K562 (cell line): ENCODE data around the gene GLRX2. TPM values are rescaled to one million over a fixed set of nuclear protein-coding genes. Genes with fewer than 3 reads are reported as not detected.

Experiments
- ATAC-seq: fragments of 200-7000 bp; cut with Tn5 transposase; 3 replicates; pipeline ENCODE4 v1.9.1; 2020; ENCODE audit warnings: moderate library complexity
- BruUV-seq: library from RNA; stranded (reverse); fragments of 400-500 nt; replicated peaks from 2 replicates; lab custom pipeline; 2021; lab: Mats Ljungman, UMichigan
- CTCF ChIA-PET: fragments of 300-600 bp; formaldehyde crosslinking; extraction: SDS; loops from one replicate; lab custom pipeline; 2021; ENCODE audit warnings: low intra/inter-chr PET ratio; lab: Yijun Ruan, JAX
- POLR2A ChIA-PET: fragments of 300-600, 350-650 bp; sonication (Branson Sonifier 250); formaldehyde crosslinking; extraction: SDS; loops from one replicate; lab custom pipeline; 2021; ENCODE audit warnings: antibody characterized with exemption, inconsistent platforms; lab: Yijun Ruan, JAX
- DNase-seq, 4 experiments: peaks; one replicate each; pipeline versions ENCODE4 v3.0.0 to v3.0.0-alpha.2; 2011 to 2018; ENCODE audit warnings: low spot score in 3 of 4, mixed read lengths in 3 of 4; ENCODE audit errors: extremely low read depth in 1 of 4
- FAIRE-seq: peaks from 2 replicates; lab custom pipeline; 2011; peaks lifted over from hg19 to GRCh38; lab: Jason Lieb, UNC
- H2AFZ ChIP-seq: 2 replicates; pipeline ENCODE4 v1.6.0; 2011; ENCODE audit warnings: low read depth, low read length, control low read depth, inconsistent platforms
- H3K27ac ChIP-seq: fragments of 200-600 bp; 3 replicates; pipeline ENCODE4 v1.8.0; 2011; ENCODE audit warnings: low read depth, mild to moderate bottlenecking, control low read depth, inconsistent platforms, low read length, moderate library complexity, mixed read lengths; ENCODE audit errors: extremely low read depth
- H3K27me3 ChIP-seq, 2 experiments: fragments of 300-600 bp in 1 of 2; 2 replicates in 1 of 2; 3 replicates in 1 of 2; pipeline versions ENCODE4 v1.6.0 to v1.8.0; 2011; ENCODE audit warnings: inconsistent platforms in 2 of 2, low read length in 2 of 2, mild to moderate bottlenecking in 1 of 2, mixed read lengths in 1 of 2, moderate library complexity in 1 of 2; ENCODE audit not compliant: control insufficient read depth in 2 of 2, insufficient read depth in 2 of 2
- H3K36me3 ChIP-seq: fragments of 300-600 bp; 3 replicates; pipeline ENCODE4 v1.8.0; 2011; ENCODE audit warnings: mild to moderate bottlenecking, low read length, inconsistent platforms; ENCODE audit not compliant: control insufficient read depth, insufficient read depth
- H3K4me1 ChIP-seq, 2 experiments: fragments of 200-600 bp in 1 of 2; replicated peaks in 1 of 2; 2 replicates in 1 of 2; 3 replicates in 1 of 2; pipeline versions ENCODE4 v1.5.1 to v1.8.0; 2011; ENCODE audit warnings: inconsistent platforms in 2 of 2, low read length in 2 of 2, mild to moderate bottlenecking in 1 of 2, mixed read lengths in 1 of 2, moderate library complexity in 1 of 2; ENCODE audit not compliant: control insufficient read depth in 2 of 2, insufficient read depth in 2 of 2
- H3K4me2 ChIP-seq: 2 replicates; pipeline ENCODE4 v1.6.1; 2011; ENCODE audit warnings: low read length, control low read depth, inconsistent platforms, mixed read lengths; ENCODE audit not compliant: insufficient read depth
- H3K4me3 ChIP-seq: fragments of 200-600 bp; sonication (generic), shearing (Covaris generic); 2 replicates; pipeline ENCODE4 v1.5.1; 2016; ENCODE audit warnings: control low read depth, inconsistent platforms
- H3K79me2 ChIP-seq: fragments of 200-600 bp; 3 replicates; pipeline ENCODE4 v1.8.0; 2011; ENCODE audit warnings: low read length, inconsistent platforms; ENCODE audit not compliant: control insufficient read depth, insufficient read depth
- H3K9ac ChIP-seq, 2 experiments: 2 replicates each; pipeline versions ENCODE4 v1.6.0 to v1.6.1; 2011; ENCODE audit warnings: low read depth in 2 of 2, low read length in 2 of 2, control low read depth in 1 of 2, inconsistent platforms in 1 of 2, mild to moderate bottlenecking in 1 of 2, mixed read lengths in 1 of 2; ENCODE audit not compliant: insufficient read depth in 1 of 2
- H3K9me1 ChIP-seq: one replicate; pipeline ENCODE4 v1.6.0; 2011; ENCODE audit warnings: inconsistent platforms, mild to moderate bottlenecking, low read length, moderate library complexity; ENCODE audit not compliant: control insufficient read depth, insufficient read depth
- H3K9me3 ChIP-seq: replicated peaks from 2 replicates; pipeline ENCODE4 v1.5.1; 2011; ENCODE audit warnings: low read depth, low read length, inconsistent platforms; ENCODE audit not compliant: control insufficient read depth, insufficient read depth
- H4K20me1 ChIP-seq: replicated peaks from 2 replicates; pipeline ENCODE4 v1.6.1; 2011; ENCODE audit warnings: low read length, inconsistent platforms, mixed read lengths; ENCODE audit not compliant: control insufficient read depth, insufficient read depth
- ADNP ChIP-seq: fragments of 200-800 bp; sonication (Bioruptor generic); IDR thresholded peaks from 2 replicates; pipeline ENCODE4 v1.6.1; 2016; ENCODE audit warnings: missing genetic modification characterization, missing compliant biosample characterization
- ARID1B ChIP-seq: fragments of 450-650 bp; IDR thresholded peaks from 2 replicates; pipeline ENCODE4 v1.6.1; 2016; ENCODE audit warnings: antibody characterized with exemption, mild to moderate bottlenecking, inconsistent platforms
- CBX2 ChIP-seq: fragments of 200-600 bp; sonication (generic); IDR thresholded peaks from one replicate; pipeline ENCODE4 v1.6.1; 2012; ENCODE audit warnings: mild to moderate bottlenecking, low read length, inconsistent platforms; ENCODE audit not compliant: insufficient read depth, poor library complexity, severe bottlenecking
- CBX3 ChIP-seq, 2 experiments: IDR thresholded peaks; 1 replicate in 1 of 2; 2 replicates in 1 of 2; pipeline ENCODE4 v1.6.1; 2012; ENCODE audit warnings: inconsistent platforms in 2 of 2, low read length in 2 of 2, borderline replicate concordance in 1 of 2, control low read depth in 1 of 2
- CHD4 ChIP-seq: fragments of 200-600 bp; sonication (generic); IDR thresholded peaks from 3 replicates; pipeline ENCODE4 v1.6.1; 2012; ENCODE audit warnings: low read depth, mild to moderate bottlenecking, mixed read lengths, low read length, inconsistent platforms; ENCODE audit not compliant: insufficient read depth, insufficient replicate concordance, poor library complexity, severe bottlenecking
- FOS ChIP-seq: IDR thresholded peaks from 3 replicates; pipeline ENCODE4 v1.6.1; 2011; ENCODE audit not compliant: insufficient read length; ENCODE audit errors: extremely low read depth
- HNRNPUL1 ChIP-seq: fragments of 200-400 bp; formaldehyde crosslinking; IDR thresholded peaks from 2 replicates; pipeline ENCODE4 v1.6.1; 2017; ENCODE audit warnings: low read length
- MYNN ChIP-seq, 2 experiments: sonication (generic); formaldehyde crosslinking in 1 of 2; IDR thresholded peaks; 2 replicates each; pipeline versions ENCODE4 v1.5.0 to v1.6.1; 2016 to 2020; ENCODE audit warnings: antibody characterized with exemption in 1 of 2, missing genetic modification reagents in 1 of 2
- PTRF ChIP-seq: fragments of 450-650 bp; IDR thresholded peaks from 2 replicates; pipeline ENCODE4 v1.6.1; 2016; ENCODE audit warnings: mild to moderate bottlenecking, missing genetic modification characterization, missing compliant biosample characterization
- RAD51 ChIP-seq: fragments of 450-650 bp; IDR thresholded peaks from 2 replicates; pipeline ENCODE4 v1.7.1; 2016; ENCODE audit warnings: low read depth, mild to moderate bottlenecking, borderline replicate concordance
- USF2 ChIP-seq: sonication (generic); formaldehyde crosslinking; IDR thresholded peaks from 2 replicates; pipeline ENCODE4 v1.5.0; 2020; ENCODE audit warnings: missing genetic modification reagents
- XRCC5 ChIP-seq: fragments of 200-400 bp; formaldehyde crosslinking; IDR thresholded peaks from 2 replicates; pipeline ENCODE4 v1.6.1; 2017; ENCODE audit warnings: low read depth, mild to moderate bottlenecking, low read length
- ZKSCAN8 ChIP-seq: fragments of 200-800 bp; sonication (Bioruptor generic); IDR thresholded peaks from 2 replicates; pipeline ENCODE4 v1.6.1; 2016; ENCODE audit warnings: missing genetic modification characterization, missing compliant biosample characterization
- ZNF134 ChIP-seq: fragments of 250-450 bp; sonication (Bioruptor Pico); conservative IDR thresholded peaks from 2 replicates; pipeline ENCODE4 v1.4.0; 2020
- ZNF174 ChIP-seq: fragments of 250-450 bp; sonication (Bioruptor Pico); IDR thresholded peaks from 2 replicates; pipeline ENCODE4 v1.4.0; 2020; ENCODE audit warnings: mild to moderate bottlenecking
- ZNF23 ChIP-seq: fragments of 250-450 bp; sonication (Bioruptor Pico); IDR thresholded peaks from 2 replicates; pipeline ENCODE4 v1.4.0; 2020; ENCODE audit warnings: mild to moderate bottlenecking
- ZNF277 ChIP-seq: fragments of 250-450 bp; sonication (Bioruptor Pico); IDR thresholded peaks from 2 replicates; pipeline ENCODE4 v1.8.0; 2022; ENCODE audit warnings: inconsistent platforms, mild to moderate bottlenecking, moderate library complexity, borderline replicate concordance
- ZNF395 ChIP-seq: fragments of 200-800 bp; sonication (Bioruptor generic); IDR thresholded peaks from 2 replicates; pipeline ENCODE4 v1.6.1; 2017; ENCODE audit warnings: missing genetic modification characterization, missing compliant biosample characterization
- WGBS: fragments of 100-300 bp; shearing (Covaris generic); methylation state at CpG from one replicate; pipeline ENCODE4 v1.1.6; 2016; ENCODE audit warnings: low coverage, mixed read lengths; ENCODE audit not compliant: insufficient coverage; ENCODE audit errors: missing lambda C conversion rate; 5-methylcytosine and 5-hydroxymethylcytosine counted together
- in situ Hi-C: fragments of 300-500 bp; cut with MboI; formaldehyde crosslinking; loops from 4 replicates; pipeline ENCODE4 v1.15.0; 2018; ENCODE audit warnings: inconsistent platforms, mixed read lengths
- intact Hi-C: fragments of 100-400 bp; cut with micrococcal nuclease; formaldehyde crosslinking; loops from 2 replicates; pipeline ENCODE4 v1.14.2; 2022
- polyA plus RNA-seq, 8 experiments: library from polyadenylated mRNA; depleted of rRNA in 4 of 8; stranded (reverse) in 5 of 8; unstranded in 3 of 8; fragments of >200 nt; fragmentation: Nextera tagmentation in 2 of 8; fragmentation: Illumina TruSeq in 1 of 8; extraction: Ambion mirVana in 2 of 8; extraction: Trizol in 1 of 8; gene quantifications; 2 replicates each; pipeline versions ENCODE4 v1.2.1 to v1.2.3, GENCODE V29; 2011 to 2014; ENCODE audit warnings: inconsistent platforms in 1 of 8, missing spikeins in 1 of 8
- total RNA-seq, 7 experiments: library from RNA; depleted of rRNA in 6 of 7; stranded (reverse); fragments of >200 nt in 6 of 7; fragmentation: Illumina TruSeq in 2 of 7; extraction: Trizol in 2 of 7; gene quantifications; 2 replicates each; pipeline versions ENCODE4 v1.2.1 to v1.2.3, GENCODE V29; 2011 to 2021; ENCODE audit warnings: low replicate concordance in 1 of 7

The GLRX2 gene
- total and polyA plus RNA-seq, 9 of the 15 experiments (the other 6 are each of a cell fraction or from before 2014, with no cell fraction given) = 13.3 to 82.6 (median 55.1) TPM

- WGBS = 56% methylated on average over 4 of the region's 4 CpGs
- no peak for FAIRE-seq
- Histone ChIP-seq H3K27me3 (no peaks in the 10 kb centered on the region), H3K9ac (no peak overlapping the region), H3K4me1 (peaks cover 10 to 32% of the 10 kb centered on the region in 2 experiments), H3K27ac (no peak overlapping the region), H3K4me2 (no peak overlapping the region; the same call in 1 of the 2 replicates), H3K4me3 (no peak overlapping the region), H3K79me2 (peaks cover 98% of the 10 kb centered on the region), H3K9me3 (no peaks in the 10 kb centered on the region), H3K9me1 (no peaks in the 10 kb centered on the region), H3K36me3 (peaks cover 19% of the 10 kb centered on the region; the same call in 2 of the 3 replicates), H4K20me1 (peaks cover 4% of the 10 kb centered on the region), H2AFZ (no peak overlapping the region)
- intact Hi-C loops (no loop called here), in situ Hi-C loops (no loop called here)
- CTCF ChIA-PET = no interaction called here
- no peak for ATAC-seq
- POLR2A ChIA-PET = interaction anchor here (1.0 to 1.4 kb wide), 2 partner anchors 15 to 30 kb away, joined by 3 to 4 read pairs; no protein-coding TSS in a partner anchor
- DNase-seq = no peak
- no TSS peak for BruUV-seq
- no peak for TF ChIP-seq RAD51
- TF ChIP-seq CBX2 = no peak
- TF ChIP-seq ZNF134 (CRISPR knock-in tag) = peak; percentile 59
- 0 out of 2 replicates have a peak, but pooled peaks have one; percentile 7 for TF ChIP-seq ARID1B
- no peak for TF ChIP-seq FOS
- no peak for TF ChIP-seq ZNF174 (CRISPR knock-in tag)
- no peak for TF ChIP-seq ZNF23
- peak; percentile 44; the same call in 1 of the 2 replicates for TF ChIP-seq ADNP (tag)
- no peak for TF ChIP-seq USF2 (CRISPR knock-in tag)
- TF ChIP-seq ZNF277 (CRISPR knock-in tag) = no peak
- no peak for TF ChIP-seq PTRF (tag)
- peak; percentile 35 for TF ChIP-seq CHD4
- TF ChIP-seq HNRNPUL1 = no peak
- TF ChIP-seq ZNF395 (CRISPR knock-in tag) = no peak
- no peak for TF ChIP-seq XRCC5
- peak in 1 of 2 experiments; percentile 35; a peak in 1 of 3 replicates for TF ChIP-seq CBX3 (IDR thresholded peaks at IDR 0.05; ENCODE audit: borderline replicate concordance in 1 of 2, low read length in 2 of 2)
- TF ChIP-seq MYNN (IDR thresholded peaks at IDR 0.05) = no peak
- no peak for TF ChIP-seq MYNN (CRISPR knock-in tag; IDR thresholded peaks at IDR 0.05)
- TF ChIP-seq ZKSCAN8 = no peak
Measured at GRCh38 chr1:193062698-193063463, 42.3 kb downstream of the GLRX2 start.
